Stimulated activated naive CD4-positive, alpha-beta T cell treated with Interleukin-2 at 50 U/mL for 16 hours (primary cell): ENCODE measurements around the gene CDK5RAP2.
A peak's percentile ranks its signal among the peaks of the same experiment; 100 is the strongest.

Experiments
- DNase-seq: peaks from one replicate; lab custom pipeline; 2025; lab: John Stamatoyannopoulos, UW

Gene CDK5RAP2

GRCh38 chr9:120398286-120398685 lies 181.7 kb downstream of the CDK5RAP2 start:
- no peak for DNase-seq

DNA sequence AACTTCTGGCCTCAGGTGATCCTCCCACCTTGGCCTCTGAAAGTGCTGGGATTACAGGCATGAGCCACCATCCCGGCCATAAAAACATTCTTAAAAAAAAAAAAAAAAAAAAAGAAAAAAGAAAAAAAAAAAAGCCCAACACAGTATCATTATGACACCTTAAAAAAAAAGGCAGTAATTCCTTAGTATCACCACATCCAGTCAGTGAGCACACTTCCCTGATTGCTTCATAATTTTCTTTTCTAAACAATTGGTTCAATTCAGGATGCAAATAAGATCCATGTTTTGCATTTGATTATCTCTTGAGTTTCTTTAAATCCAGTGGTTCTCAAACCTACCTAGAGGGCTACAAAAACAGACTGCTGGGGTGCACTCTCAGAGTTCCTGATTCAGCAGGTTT lies 182.5 kb downstream of the CDK5RAP2 start:
- no peak for DNase-seq

GRCh38 chr9:120396931-120397330 lies 183.0 kb downstream of the CDK5RAP2 start:
- no peak for DNase-seq

- no peak for DNase-seq
Measured at GRCh38 chr9:120396418-120396817, 183.5 kb downstream of the CDK5RAP2 start.

DNA sequence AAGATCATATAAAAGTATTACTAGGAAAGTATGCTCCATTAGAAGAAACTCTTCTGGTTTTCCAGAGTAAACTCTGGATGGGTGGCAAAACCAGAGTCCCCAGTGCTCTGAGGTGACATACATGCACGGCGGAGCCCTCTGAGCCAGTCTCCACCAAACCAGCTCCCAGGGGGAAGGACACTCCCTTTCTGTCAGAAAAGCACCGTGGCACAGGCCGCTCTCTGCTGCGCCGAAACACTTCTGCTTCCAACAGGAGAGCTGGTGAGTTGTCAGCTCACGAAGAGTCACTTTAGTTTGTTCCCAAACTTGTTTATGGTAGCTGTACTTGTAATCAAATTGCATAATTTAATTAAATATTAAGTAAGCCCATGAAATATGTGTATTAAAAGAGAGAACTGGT lies 184.6 kb downstream of the CDK5RAP2 start:
- no peak for DNase-seq

GRCh38 chr9:120394058-120394669 lies 185.8 kb downstream of the CDK5RAP2 start:
- peak; percentile 15 for DNase-seq

- DNase-seq: no peak
Measured at GRCh38 chr9:120393386-120394057, 186.4 kb downstream of the CDK5RAP2 start.

- no peak for DNase-seq
Measured at GRCh38 chr9:120392711-120393110, 187.3 kb downstream of the CDK5RAP2 start.

DNA sequence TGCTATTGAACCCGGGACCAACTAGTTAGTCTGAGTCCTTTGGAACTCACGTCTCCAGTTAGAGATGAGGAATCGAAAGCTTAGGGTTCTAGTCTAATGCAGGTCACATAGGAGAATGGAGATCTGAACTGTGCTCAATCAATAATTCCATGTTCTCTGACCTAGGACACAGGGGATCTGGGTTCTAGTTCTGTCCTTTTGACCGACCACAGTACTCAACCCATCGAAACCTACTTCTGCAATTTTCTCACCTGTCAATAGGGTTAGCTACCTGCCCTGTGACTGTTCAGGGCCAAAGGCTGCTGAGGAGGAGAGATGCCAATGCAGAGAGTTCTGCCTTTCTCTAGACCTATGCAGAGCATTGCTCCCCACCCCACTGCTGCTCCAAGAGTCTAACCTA lies 187.7 kb downstream of the CDK5RAP2 start:
- DNase-seq: no peak

DNA sequence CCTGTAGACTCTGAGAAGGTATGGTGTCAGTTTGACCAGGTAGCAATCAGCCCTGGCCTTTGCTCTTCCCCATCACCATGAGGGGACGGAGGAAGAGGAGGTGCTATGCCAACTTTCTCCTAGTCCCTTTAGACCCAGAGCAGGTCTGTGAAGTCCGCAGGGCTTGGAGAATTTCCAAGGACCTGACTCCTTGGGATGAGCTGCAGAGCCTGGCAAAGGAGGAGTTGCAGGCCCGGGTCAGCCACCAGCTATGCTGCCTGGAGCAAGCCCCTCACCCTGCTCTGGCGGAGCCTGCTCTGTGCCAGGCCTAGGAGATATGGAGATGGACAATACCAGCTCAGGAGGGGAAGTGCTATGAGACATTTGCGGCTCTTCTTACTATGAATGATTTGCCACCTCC lies 188.3 kb downstream of the CDK5RAP2 start:
- no peak for DNase-seq

GRCh38 chr9:120390637-120391190 lies 189.3 kb downstream of the CDK5RAP2 start:
- DNase-seq: no peak

GRCh38 chr9:120389867-120390266 lies 190.1 kb downstream of the CDK5RAP2 start:
- DNase-seq: no peak

DNA sequence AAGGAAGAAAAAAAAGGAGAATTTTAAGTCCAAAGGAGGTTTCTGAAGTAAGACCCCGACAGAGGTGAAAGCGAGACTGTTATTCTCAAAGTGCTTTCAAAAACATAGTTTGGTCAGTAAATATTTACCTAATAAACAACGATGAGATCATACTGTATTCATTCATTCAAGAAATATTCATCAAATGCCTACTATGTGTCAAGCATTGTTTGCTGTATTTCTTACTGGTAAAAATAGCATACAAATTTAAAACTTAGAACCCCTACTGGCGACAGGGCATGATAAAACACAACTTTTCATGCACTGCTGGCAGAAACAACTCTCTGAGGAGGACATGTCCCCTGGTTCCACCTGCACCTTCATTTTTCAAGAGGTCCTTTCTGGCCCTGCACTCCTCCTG lies 190.7 kb downstream of the CDK5RAP2 start:
- no peak for DNase-seq

DNA sequence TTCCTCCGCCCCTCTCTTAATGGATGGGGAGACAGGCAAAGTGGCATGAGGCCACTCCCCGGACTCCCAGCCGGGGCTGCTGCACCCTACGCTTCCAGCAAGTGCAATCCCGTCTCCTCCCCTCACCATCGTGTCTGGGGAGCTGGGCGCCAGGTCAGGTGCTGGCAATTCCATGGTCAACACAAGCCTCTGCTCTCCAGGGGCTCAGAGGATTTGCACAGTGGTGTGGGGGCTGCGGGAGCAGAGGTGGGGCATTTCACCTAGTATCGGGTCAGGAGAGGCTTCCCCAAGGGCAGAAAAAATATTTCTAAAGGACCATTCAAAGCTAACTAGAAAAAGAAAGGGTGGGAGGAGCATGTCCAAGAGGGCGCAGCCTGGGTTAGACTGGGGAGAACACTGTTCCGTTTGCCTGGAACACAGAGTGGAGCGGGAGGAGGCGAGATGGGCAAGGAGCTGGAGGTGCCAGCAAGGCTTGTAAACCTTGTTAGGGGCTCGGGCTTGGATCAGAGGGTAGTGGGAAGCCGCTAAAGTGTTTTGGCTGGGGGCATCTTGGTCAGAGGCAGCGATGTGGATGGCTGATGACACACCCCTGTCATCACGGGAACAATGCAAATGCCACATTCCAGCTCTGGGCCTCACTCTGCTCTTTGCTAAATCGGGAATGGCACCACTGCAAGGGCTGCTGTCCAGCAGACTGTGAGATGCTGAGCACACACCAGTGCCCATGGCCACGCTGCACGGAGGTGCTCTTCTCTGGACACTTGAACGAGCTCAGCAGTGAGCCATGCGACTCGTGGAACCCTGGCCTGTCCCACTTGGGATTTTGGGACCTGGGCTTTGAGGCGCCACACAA lies 191.7 kb downstream of the CDK5RAP2 start:
- DNase-seq: no peak

DNA sequence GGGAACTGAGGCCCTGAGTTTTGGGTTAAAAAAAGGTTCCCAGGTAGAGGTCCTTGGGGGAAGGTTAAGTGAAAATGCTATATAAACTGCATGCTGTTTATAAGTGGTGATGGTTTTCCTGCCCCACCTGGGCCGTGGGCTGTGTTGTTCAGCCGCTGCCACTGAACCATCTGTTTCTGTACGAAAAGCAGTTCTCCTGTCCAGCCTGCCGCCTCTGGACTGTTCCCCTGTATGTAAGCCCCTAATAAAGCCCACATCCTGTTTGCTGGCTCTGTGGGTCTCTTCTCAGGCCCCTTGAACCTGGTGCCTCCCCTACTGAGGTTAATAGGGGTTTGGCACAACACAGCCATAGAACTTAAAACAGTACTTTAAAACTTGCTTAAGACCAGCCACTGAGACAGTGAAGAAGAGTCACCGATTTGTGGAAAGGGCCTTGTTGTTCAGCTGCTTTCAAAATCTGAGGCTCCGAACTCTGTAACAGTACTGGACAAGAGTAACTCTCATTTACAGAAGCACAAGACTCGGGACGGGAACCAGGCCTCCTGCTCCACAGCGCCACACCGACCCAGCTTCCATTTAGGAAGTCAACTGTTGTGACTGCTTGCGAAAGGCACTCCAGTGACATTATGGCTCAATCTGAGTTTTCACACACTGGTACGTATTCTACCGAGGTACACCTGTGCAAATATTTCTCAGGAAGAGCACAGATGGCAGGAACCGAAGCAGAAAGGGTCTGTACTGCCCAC lies 192.5 kb downstream of the CDK5RAP2 start:
- no peak for DNase-seq

GRCh38 chr9:120386390-120387131 lies 193.4 kb downstream of the CDK5RAP2 start:
- DNase-seq: no peak

DNA sequence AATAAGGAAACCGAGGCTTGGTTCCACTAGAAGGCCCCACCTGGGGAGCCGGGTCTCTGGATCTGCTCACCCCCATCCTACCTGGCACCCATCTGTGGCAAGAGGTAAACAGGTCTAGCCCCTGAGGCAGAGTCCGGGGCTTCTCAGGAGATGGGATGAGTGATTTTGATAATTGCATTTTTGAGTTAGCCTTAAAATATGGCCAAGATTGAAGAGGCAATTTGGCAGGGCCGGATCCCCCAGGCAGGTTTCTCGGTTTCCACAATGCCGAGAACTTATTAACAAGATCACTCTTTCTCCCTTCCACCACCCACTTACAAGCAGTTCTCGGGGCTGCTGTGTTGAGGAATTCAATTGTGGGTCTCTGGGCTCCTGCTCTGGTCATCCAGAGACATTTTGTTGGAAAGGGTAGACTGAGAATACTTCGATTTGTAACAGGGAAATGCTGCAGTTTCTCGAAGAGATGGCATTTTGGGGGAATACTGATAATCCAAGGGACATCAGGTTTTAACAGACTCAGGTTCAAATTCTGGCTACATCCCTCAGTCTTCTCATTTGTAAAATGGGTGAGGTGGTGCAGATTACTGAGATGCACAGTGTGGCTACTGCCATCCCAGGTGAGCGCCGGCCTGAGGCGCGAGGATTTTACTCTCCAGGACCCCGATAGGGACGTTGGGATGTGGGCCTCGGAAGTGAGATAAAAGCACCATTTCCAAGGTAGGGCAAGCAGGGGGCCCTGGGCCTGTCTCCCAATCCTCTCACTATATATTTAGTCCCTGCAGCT lies 194.2 kb downstream of the CDK5RAP2 start:
- no peak for DNase-seq

GRCh38 chr9:120384925-120385272 lies 195.1 kb downstream of the CDK5RAP2 start:
- no peak for DNase-seq

DNA sequence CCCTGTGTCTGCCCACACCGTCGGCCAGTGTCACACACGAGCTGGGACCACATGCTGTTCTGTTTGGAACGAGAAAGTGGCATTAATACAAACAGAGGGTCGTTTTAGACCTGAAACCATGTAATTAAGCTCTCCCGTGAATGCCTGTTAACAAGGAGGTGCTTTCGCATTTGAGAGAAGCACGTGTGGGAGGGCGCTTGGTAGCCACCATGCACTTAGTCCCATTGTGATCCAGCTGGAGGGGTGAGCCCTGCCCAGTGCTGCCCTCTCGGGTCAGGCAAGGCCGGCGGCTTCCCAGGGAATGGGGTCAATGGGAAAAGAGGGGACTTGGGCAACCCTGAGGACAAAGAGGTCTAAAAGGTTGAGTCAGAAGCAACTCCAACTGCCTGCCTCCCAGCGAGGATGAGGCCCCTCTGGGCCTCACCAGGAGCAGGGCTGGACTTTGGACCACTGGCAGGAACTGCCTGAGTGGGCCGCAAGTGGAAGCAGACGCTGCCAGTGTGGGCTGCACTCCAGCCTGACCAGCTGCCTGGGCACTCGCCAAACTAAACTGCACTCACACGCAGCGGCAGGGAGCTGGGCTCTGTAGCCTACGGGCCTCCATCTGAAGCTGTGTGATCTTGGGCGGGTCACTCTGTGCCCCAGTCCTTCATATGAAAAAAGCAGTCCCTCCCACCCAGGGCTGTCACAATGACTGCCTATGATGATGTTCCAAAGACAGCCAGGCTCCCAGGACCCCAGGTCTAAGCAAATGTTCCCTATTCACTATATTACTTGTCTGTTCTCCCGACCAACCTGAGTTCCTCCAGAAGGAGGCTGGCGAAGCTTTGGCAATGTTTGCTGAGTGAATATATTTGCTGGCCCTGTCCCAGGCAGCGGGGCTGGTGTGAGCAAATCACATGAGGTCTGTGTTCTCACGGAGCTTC lies 195.7 kb downstream of the CDK5RAP2 start:
- DNase-seq: no peak

- no peak for DNase-seq
Measured at GRCh38 chr9:120383611-120383998, 196.4 kb downstream of the CDK5RAP2 start.
